ENCODE measurements around the gene POGLUT3.
A peak's percentile ranks its signal among the peaks of the same experiment; 100 is the strongest.

POGLUT3 gene

GRCh38 chr11:108498046-108498815, at the start of gene POGLUT3:
Gene POGLUT3, minus strand, starts transcription at chr11:108498384. Its CDS starts 18 bp downstream, at chr11:108498366.
- DNase-seq = peak; percentile 85

GRCh38 chr11:108545909-108546501, 47.8 kb upstream of the POGLUT3 start:
- no peak for DNase-seq

- DNase-seq = no peak
These were observed 45.3 kb upstream of the POGLUT3 start for GRCh38 chr11:108543316-108543964.

- DNase-seq = no peak
These were observed 43.3 kb upstream of the POGLUT3 start for GRCh38 chr11:108541531-108541930.

- no peak for DNase-seq
These were observed 40.3 kb upstream of the POGLUT3 start for GRCh38 chr11:108538502-108538901.

GRCh38 chr11:108538022-108538424, 39.8 kb upstream of the POGLUT3 start:
- no peak for DNase-seq

- DNase-seq = no peak
These were observed 38.6 kb upstream of the POGLUT3 start for GRCh38 chr11:108536783-108537182.

- DNase-seq = no peak
These were observed 37.3 kb upstream of the POGLUT3 start for GRCh38 chr11:108535384-108535955.

- no peak for DNase-seq
These were observed 36.2 kb upstream of the POGLUT3 start for GRCh38 chr11:108534274-108534882.

GRCh38 chr11:108530426-108530825, 32.2 kb upstream of the POGLUT3 start:
- no peak for DNase-seq

GRCh38 chr11:108527382-108527781, 29.2 kb upstream of the POGLUT3 start:
- no peak for DNase-seq

- DNase-seq = no peak
These were observed 27.0 kb upstream of the POGLUT3 start for GRCh38 chr11:108525161-108525560.

GRCh38 chr11:108524422-108524821, 26.2 kb upstream of the POGLUT3 start:
- DNase-seq = no peak

GRCh38 chr11:108522318-108522717, 24.1 kb upstream of the POGLUT3 start:
- no peak for DNase-seq

GRCh38 chr11:108518581-108518980, 20.4 kb upstream of the POGLUT3 start:
- no peak for DNase-seq

GRCh38 chr11:108516125-108516524, 17.9 kb upstream of the POGLUT3 start:
- DNase-seq = no peak

GRCh38 chr11:108512708-108513107, 14.5 kb upstream of the POGLUT3 start:
- no peak for DNase-seq

- DNase-seq = no peak
These were observed 13.8 kb upstream of the POGLUT3 start for GRCh38 chr11:108511851-108512474.

- no peak for DNase-seq
These were observed 10.7 kb upstream of the POGLUT3 start for GRCh38 chr11:108508653-108509593.

GRCh38 chr11:108501396-108501795, 3.2 kb upstream of the POGLUT3 start:
- DNase-seq = no peak

GRCh38 chr11:108500721-108501120, 2.5 kb upstream of the POGLUT3 start:
- DNase-seq = no peak

GRCh38 chr11:108500169-108500568, 2.0 kb upstream of the POGLUT3 start:
- DNase-seq = no peak

Measured in activated CD8-positive, alpha-beta memory T cell treated with anti-CD3 and anti-CD28 coated beads for 24 hours (primary cell).